Loucy (cell line): ENCODE measurements around the gene SLC17A7.
"Not testable (repeated sequence)": the region's sequence is repeated elsewhere in the genome, so short reads cannot be mapped to it uniquely, and the experiment has no call there.

Experiments used
- CTCF ChIP-seq: fragments of 200-600 bp; sonication (generic); conservative IDR thresholded peaks from 2 replicates; pipeline ENCODE4 v1.5.1; 2014; ENCODE audit warnings: mild to moderate bottlenecking, antibody characterized with exemption, low read length
- EZH2phosphoT487 ChIP-seq: fragments of 200-600 bp; IDR thresholded peaks from 2 replicates; pipeline ENCODE4 v1.6.1; 2018; ENCODE audit warnings: antibody characterized with exemption, mild to moderate bottlenecking, moderate library complexity, borderline replicate concordance

GRCh38 chr19:49444100-49444700 is 2.9 kb upstream of the SLC17A7 start:
- TF ChIP-seq CTCF, EZH2phosphoT487: not testable (repeated sequence)
